DMS153 (cell line): ENCODE results near the gene KRIT1.
"Not testable (repeated sequence)": the region's sequence is repeated elsewhere in the genome, so short reads cannot be mapped to it uniquely, and the experiment has no call there.

Experiments
- DNase-seq: peaks from one replicate; lab custom pipeline; 2025; lab: John Stamatoyannopoulos, UW

KRIT1 gene

GRCh38 chr7:92245487-92246359 is at the start of gene KRIT1, which contains the start of gene ANKIB1:
Gene KRIT1, minus strand, starts transcription at chr7:92245914. Its CDS starts 3,779 bp downstream, at chr7:92242135.
Gene ANKIB1, plus strand, starts transcription at chr7:92245974. Its CDS starts 49,005 bp downstream, at chr7:92294979.
- peak; percentile 68 for DNase-seq

GRCh38 chr7:92295391-92295790 is 49.7 kb upstream of the KRIT1 start:
- no peak for DNase-seq

GRCh38 chr7:92293896-92294590 is 48.3 kb upstream of the KRIT1 start:
- DNase-seq = no peak

DNA sequence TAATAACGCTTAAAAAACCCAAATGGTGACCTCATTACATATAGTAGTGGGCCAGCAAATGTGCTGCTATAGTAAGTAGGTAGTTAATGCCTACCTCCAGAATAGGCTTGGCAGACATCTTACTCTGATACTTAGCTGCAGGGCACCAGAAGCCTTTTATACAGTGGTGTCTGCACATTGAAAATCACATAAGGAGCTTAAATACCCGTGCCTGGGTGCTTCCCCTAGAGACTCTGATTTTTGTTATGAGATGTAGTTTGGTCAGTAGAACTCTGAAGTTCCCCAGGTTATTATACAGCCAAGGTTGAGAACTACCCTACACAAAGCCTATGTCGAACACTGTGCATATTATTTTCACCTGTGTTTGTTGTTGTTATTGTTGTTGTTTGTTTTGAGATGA is 47.3 kb upstream of the KRIT1 start:
- no peak for DNase-seq

- no peak for DNase-seq
Observed at GRCh38 chr7:92289321-92289720, 43.6 kb upstream of the KRIT1 start.

- no peak for DNase-seq
Observed at GRCh38 chr7:92282930-92283329, 37.2 kb upstream of the KRIT1 start.

DNA sequence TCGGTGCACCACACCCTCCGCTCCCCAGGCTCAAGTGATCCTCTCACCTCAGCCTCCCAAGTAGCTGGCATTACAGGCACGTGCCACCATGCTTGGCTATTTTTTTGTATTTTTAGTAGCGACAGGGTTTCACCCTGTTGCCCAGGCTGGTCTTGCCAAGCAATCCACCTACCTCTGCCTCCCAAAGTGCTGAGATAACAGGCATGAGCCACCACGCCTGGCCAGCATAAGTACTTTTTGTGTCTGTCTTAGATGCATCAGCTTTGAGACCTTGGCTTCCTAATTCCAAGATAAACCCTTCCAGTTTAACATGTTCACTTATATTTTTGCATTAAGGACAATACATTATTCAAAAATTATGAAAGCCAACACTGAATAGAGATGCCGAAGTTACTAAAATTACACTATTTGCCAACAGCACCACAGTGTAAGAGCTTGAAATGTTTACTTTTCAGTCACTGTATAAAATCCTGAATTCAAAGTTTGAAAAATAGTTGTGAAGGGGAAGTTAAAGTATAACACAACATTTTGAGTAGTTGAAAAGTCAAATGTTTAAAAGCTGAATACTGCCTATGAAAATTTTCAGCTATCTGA is 36.6 kb upstream of the KRIT1 start:
- DNase-seq = no peak

DNA sequence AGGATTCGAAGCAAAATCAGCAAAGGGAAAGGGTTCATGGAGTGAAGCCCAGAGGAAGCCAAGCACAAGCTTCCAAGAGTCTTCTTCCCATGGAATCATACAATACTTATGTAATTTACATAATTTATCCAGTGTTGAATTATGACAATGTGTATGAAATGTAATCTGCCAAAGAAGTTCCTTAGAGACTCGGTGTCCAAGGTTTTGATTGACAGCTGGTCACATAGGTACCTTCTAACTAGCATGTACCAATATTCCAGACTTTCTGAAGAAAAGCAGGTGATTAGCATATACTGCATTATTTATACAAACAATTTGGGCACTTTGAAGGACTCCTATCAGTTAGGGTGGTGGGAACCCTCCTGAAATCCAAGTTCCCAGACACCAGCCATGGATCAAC is 35.3 kb upstream of the KRIT1 start:
- no peak for DNase-seq

DNA sequence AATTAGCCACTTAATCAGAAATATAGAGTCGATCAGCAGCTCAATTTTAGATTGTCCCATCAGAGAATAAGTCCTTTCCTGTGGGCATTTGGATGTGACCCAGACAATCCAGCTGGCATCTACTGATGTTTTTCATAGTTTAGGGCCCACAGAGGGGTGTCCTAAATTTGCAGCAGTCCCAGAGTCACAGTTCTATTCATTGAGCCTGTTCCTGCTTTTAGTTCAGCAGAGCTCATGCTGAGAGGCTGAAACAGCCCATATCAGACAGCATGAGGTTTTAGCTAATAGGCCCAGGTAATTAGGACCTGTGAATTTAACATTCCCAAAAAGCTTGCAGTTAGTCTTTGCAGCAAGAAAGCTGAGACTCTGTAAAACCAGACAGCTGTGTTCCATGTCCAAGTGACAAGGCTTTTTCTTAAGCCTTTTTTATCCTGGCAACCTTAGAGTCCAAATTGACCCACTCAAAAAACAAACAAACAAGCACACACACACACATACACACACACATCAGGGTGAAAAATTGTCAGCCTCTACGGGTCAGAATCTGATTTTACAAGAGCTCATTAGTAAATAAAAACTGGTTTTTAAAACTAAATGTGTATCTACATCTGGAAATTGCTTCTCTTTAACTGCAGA is 33.8 kb upstream of the KRIT1 start:
- DNase-seq = no peak

- DNase-seq = no peak
Observed at GRCh38 chr7:92276460-92276864, 30.7 kb upstream of the KRIT1 start.

GRCh38 chr7:92275327-92275726 is 29.6 kb upstream of the KRIT1 start:
- DNase-seq = no peak

DNA sequence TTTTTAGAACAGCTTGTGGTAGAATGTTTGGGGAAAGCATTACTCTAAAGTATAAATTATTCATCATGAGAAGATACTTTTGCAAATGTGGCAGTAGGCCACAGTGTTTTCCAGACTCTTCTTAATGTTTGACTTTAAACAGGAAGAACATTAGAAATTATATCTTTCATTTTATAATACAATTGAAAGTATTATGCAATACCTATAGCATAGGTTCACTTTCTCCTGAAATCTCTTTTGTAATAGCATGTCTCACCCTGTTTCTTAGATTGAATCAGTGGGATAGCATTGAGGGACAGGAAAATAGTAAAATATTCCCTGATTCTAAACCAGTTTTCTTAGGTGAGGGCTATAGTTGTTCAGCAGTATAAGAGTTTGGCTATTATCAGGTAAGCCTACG is 23.2 kb upstream of the KRIT1 start:
- DNase-seq = no peak

GRCh38 chr7:92266415-92267241 is 20.9 kb upstream of the KRIT1 start:
- no peak for DNase-seq

- no peak for DNase-seq
Observed at GRCh38 chr7:92260248-92260781, 14.6 kb upstream of the KRIT1 start.

GRCh38 chr7:92259610-92260247 is 14.0 kb upstream of the KRIT1 start:
- no peak for DNase-seq

GRCh38 chr7:92259062-92259461 is 13.3 kb upstream of the KRIT1 start:
- no peak for DNase-seq

DNA sequence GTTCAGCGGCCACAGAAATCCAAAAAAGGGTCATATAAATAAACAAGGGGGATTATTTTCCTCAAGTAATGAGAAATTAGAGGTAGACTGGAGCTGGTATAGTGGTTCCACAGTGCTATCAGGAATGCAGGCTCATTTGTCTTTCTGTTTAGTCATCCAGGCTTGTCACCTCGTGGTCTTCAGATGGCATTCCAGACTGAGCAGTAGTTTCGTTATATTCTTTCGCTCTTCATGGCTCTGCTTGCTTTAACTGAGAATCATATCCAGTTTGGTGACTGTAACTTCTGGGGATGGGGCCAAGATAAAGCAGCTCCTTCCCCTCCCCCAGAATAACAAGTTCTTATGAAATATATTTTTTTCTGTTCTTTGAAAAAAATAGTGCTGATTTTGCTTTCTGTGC is 9.6 kb upstream of the KRIT1 start:
- DNase-seq = no peak

GRCh38 chr7:92254800-92255199 is 9.1 kb upstream of the KRIT1 start:
- DNase-seq = not testable (repeated sequence)

GRCh38 chr7:92253251-92253650 is 7.5 kb upstream of the KRIT1 start:
- DNase-seq = no peak

DNA sequence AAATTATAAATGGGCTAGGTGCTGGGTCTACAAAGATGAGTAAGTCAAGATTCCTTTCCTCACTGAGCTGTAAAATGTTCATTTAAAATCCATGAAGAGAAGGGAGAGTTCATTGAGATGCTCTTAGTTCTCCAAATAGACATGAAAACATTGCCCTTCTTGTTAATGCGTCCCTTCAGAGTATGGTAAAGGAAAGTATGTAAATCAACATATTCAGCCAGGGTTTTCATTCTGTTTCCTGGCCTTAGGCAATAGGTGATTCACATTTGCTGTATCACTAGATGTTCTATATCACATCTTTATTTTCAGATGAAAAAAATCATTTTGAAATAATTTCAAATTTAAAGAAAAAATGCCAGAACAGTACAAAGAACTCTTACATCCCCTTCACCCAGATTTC is 5.5 kb upstream of the KRIT1 start:
- DNase-seq = no peak

GRCh38 chr7:92250603-92251002 is 4.9 kb upstream of the KRIT1 start:
- no peak for DNase-seq
